ENCODE measurements around the gene CLEC10A. TPM values are rescaled to one million over a fixed set of nuclear protein-coding genes. Genes with fewer than 3 reads are reported as not detected.

CLEC10A gene
- total and polyA plus RNA-seq, 10 of the 15 experiments (the other 5 are each of a cell fraction or from before 2014, with no cell fraction given): not detected

- TF ChIP-seq E4F1 (IDR thresholded peaks at IDR 0.05; ENCODE audit: borderline replicate concordance, partially characterized antibody) (no peak), NBN (IDR thresholded peaks at IDR 0.05) (no peak), ATF7 (IDR thresholded peaks at IDR 0.05; ENCODE audit: low read depth) (no peak; the same call in 1 of the 2 replicates), ZNF687 (IDR thresholded peaks at IDR 0.05) (no peak), PRDM15 (CRISPR knock-in tag; IDR thresholded peaks at IDR 0.05) (no peak), ZNF207 (IDR thresholded peaks at IDR 0.05; ENCODE audit: borderline replicate concordance) (no peak), TARDBP (IDR thresholded peaks at IDR 0.05; ENCODE audit: borderline replicate concordance) (no peak), MAX (IDR thresholded peaks at IDR 0.05; ENCODE audit: low read depth, low read length) (no peak), GABPA (IDR thresholded peaks at IDR 0.05; ENCODE audit: low read depth) (no peak), BMI1 (IDR thresholded peaks at IDR 0.05; ENCODE audit: borderline replicate concordance) (peak; percentile 50; the same call in 1 of the 2 replicates), FOXK2 (IDR thresholded peaks at IDR 0.05) (no peak), TCF12 (IDR thresholded peaks at IDR 0.05; ENCODE audit: low read depth, low read length) (no peak), PAX8 (IDR thresholded peaks at IDR 0.05) (no peak), RELA (IDR thresholded peaks at IDR 0.05; ENCODE audit: borderline replicate concordance, partially characterized antibody) (no peak), BHLHE40 (IDR thresholded peaks at IDR 0.05; ENCODE audit: borderline replicate concordance in 1 of 2, low read depth in 2 of 2, low read length in 1 of 2) (peak; percentile 37 to 45; a peak in 2 of 4 replicates), MLLT1 (IDR thresholded peaks at IDR 0.05) (no peak), CEBPB (IDR thresholded peaks at IDR 0.05; ENCODE audit: borderline replicate concordance in 1 of 2, low read depth in 2 of 2, low read length in 2 of 2) (no peak)
These were observed 15.6 kb upstream of the CLEC10A start (continued) for GRCh38 chr17:7095625-7096024.
